GM12875 (cell line): Measurements from ENCODE around the gene PPP2CA.
"Not testable (repeated sequence)": the region's sequence is repeated elsewhere in the genome, so short reads cannot be mapped to it uniquely, and the experiment has no call there.

Source experiments
- H3K4me3 ChIP-seq: one replicate; pipeline ENCODE4 v1.5.1; 2011; ENCODE audit warnings: low read depth, low read length, control low read depth
- CTCF ChIP-seq: IDR thresholded peaks from 2 replicates; pipeline ENCODE4 v1.5.1; 2011; ENCODE audit warnings: low read depth, mild to moderate bottlenecking, control low read depth, inconsistent platforms, low read length, moderate library complexity, borderline replicate concordance; ENCODE audit not compliant: insufficient read depth

Gene PPP2CA

GRCh38 chr5:134171972-134172371 is 53.9 kb downstream of the PPP2CA start:
- H3K4me3 ChIP-seq, result no peak overlapping the region
- no peak for TF ChIP-seq CTCF

- no peak overlapping the region for H3K4me3 ChIP-seq
- TF ChIP-seq CTCF, result no peak
These were observed 63.3 kb downstream of the PPP2CA start for GRCh38 chr5:134162592-134162991.

- TF ChIP-seq CTCF, result no peak
- no peak overlapping the region for H3K4me3 ChIP-seq
These were observed 64.1 kb downstream of the PPP2CA start for GRCh38 chr5:134161513-134162395.

- no peak for TF ChIP-seq CTCF
- H3K4me3 ChIP-seq, result no peak overlapping the region
These were observed 72.2 kb downstream of the PPP2CA start for GRCh38 chr5:134153657-134154056.

GRCh38 chr5:134153241-134153640 is 72.6 kb downstream of the PPP2CA start:
- H3K4me3 ChIP-seq, result no peak overlapping the region
- no peak for TF ChIP-seq CTCF

- not testable (repeated sequence) for H3K4me3 ChIP-seq
These were observed 73.6 kb downstream of the PPP2CA start for GRCh38 chr5:134152173-134152832.

GRCh38 chr5:134151723-134152122 is 74.2 kb downstream of the PPP2CA start:
- no peak overlapping the region for H3K4me3 ChIP-seq

More at GRCh38 chr5:134151723-134152122, 74.2 kb downstream of the PPP2CA start:
- TF ChIP-seq CTCF, result no peak
